ENCODE data around the gene ALKBH7.
A peak's percentile ranks its signal among the peaks of the same experiment; 100 is the strongest.

ALKBH7 gene

GRCh38 chr19:6373096-6373812 is 660 bp downstream of the ALKBH7 start:
- peak; percentile 98 for DNase-seq (ENCODE audit: low read depth)

- no peak for DNase-seq (ENCODE audit: low read depth)
These were observed 1.2 kb downstream of the ALKBH7 start for GRCh38 chr19:6373813-6374108.

- DNase-seq (ENCODE audit: low read depth): no peak
These were observed 1.6 kb downstream of the ALKBH7 start for GRCh38 chr19:6374161-6374709.

- no peak for DNase-seq (ENCODE audit: low read depth)
These were observed 2.3 kb downstream of the ALKBH7 start for GRCh38 chr19:6374711-6375410.

GRCh38 chr19:6375411-6376010 is 2.9 kb downstream of the ALKBH7 start, which contains the start of gene PSPN:
TSS of gene PSPN (minus strand) at chr19:6375933. CDS start at chr19:6375849, 84 bp downstream.
- no peak for DNase-seq (ENCODE audit: low read depth)

- no peak for DNase-seq (ENCODE audit: low read depth)
These were observed 4.1 kb downstream of the ALKBH7 start for GRCh38 chr19:6376512-6377190.

- no peak for DNase-seq (ENCODE audit: low read depth)
These were observed 5.4 kb downstream of the ALKBH7 start for GRCh38 chr19:6378041-6378440.

- no peak for DNase-seq (ENCODE audit: low read depth)
These were observed 5.9 kb downstream of the ALKBH7 start for GRCh38 chr19:6378486-6378885.

- no peak for DNase-seq (ENCODE audit: low read depth)
These were observed 7.2 kb downstream of the ALKBH7 start for GRCh38 chr19:6379744-6380143.

- no peak for DNase-seq (ENCODE audit: low read depth)
These were observed 8.6 kb downstream of the ALKBH7 start for GRCh38 chr19:6381030-6381750.

GRCh38 chr19:6383188-6383587 is 10.6 kb downstream of the ALKBH7 start:
- DNase-seq (ENCODE audit: low read depth): no peak

- DNase-seq (ENCODE audit: low read depth): no peak
These were observed 11.8 kb downstream of the ALKBH7 start for GRCh38 chr19:6384381-6384780.

GRCh38 chr19:6387372-6387771 is 14.8 kb downstream of the ALKBH7 start:
- DNase-seq (ENCODE audit: low read depth): no peak

- no peak for DNase-seq (ENCODE audit: low read depth)
These were observed 19.9 kb downstream of the ALKBH7 start for GRCh38 chr19:6392221-6393073.

- peak; percentile 90 for DNase-seq (ENCODE audit: low read depth)
These were observed 20.7 kb downstream of the ALKBH7 start, which contains the start of gene GTF2F1 for GRCh38 chr19:6393074-6393982. TSS of gene GTF2F1 (minus strand) at chr19:6393164. CDS start at chr19:6392995, 169 bp downstream.

- peak; percentile 53 for DNase-seq (ENCODE audit: low read depth)
These were observed 21.4 kb downstream of the ALKBH7 start for GRCh38 chr19:6393983-6394412.

GRCh38 chr19:6394831-6395230 is 22.2 kb downstream of the ALKBH7 start:
- no peak for DNase-seq (ENCODE audit: low read depth)

- DNase-seq (ENCODE audit: low read depth): no peak
These were observed 23.7 kb downstream of the ALKBH7 start for GRCh38 chr19:6396305-6396704.
